IMR-90 (cell line): Measurements from ENCODE around the gene PLXND1. TPM values are rescaled to one million over a fixed set of nuclear protein-coding genes. Genes with fewer than 3 reads are reported as not detected.

Experiments
- ATAC-seq: fragments of 200-7000 bp; cut with Tn5 transposase; 2 replicates; pipeline ENCODE4 v1.9.1; 2020; ENCODE audit warnings: low read depth, mild to moderate bottlenecking, moderate library complexity
- BruUV-seq: library from RNA; stranded (reverse); fragments of 400-500 nt; replicated peaks from 2 replicates; lab custom pipeline; 2021; lab: Mats Ljungman, UMichigan
- CTCF ChIA-PET: fragments of 300-600 bp; formaldehyde crosslinking; extraction: SDS; loops from one replicate; lab custom pipeline; 2021; ENCODE audit warnings: antibody characterized with exemption; lab: Yijun Ruan, JAX
- POLR2A ChIA-PET: fragments of 300-600 bp; sonication (Branson Sonifier 250); formaldehyde crosslinking; loops from one replicate; lab custom pipeline; 2022; ENCODE audit warnings: antibody characterized with exemption; ENCODE audit not compliant: unreplicated experiment; lab: Charles Lee
- DNase-seq: peaks from one replicate; pipeline ENCODE4 v3.0.0; 2013
- H2AFZ ChIP-seq: replicated peaks from 2 replicates; pipeline ENCODE3; 2013; ENCODE audit warnings: low read length, mild to moderate bottlenecking; ENCODE audit not compliant: poor library complexity
- H2AK5ac ChIP-seq: 2 replicates; pipeline ENCODE4 v1.6.1; 2013; ENCODE audit warnings: low read depth, low read length, inconsistent platforms
- H2AK9ac ChIP-seq: replicated peaks from 2 replicates; pipeline ENCODE3; 2013; ENCODE audit warnings: mild to moderate bottlenecking, low read depth, low read length, moderate library complexity; ENCODE audit not compliant: poor library complexity
- H2BK120ac ChIP-seq: 2 replicates; pipeline ENCODE4 v1.6.1; 2013; ENCODE audit warnings: low read depth, low read length, inconsistent platforms
- H2BK15ac ChIP-seq: 3 replicates; pipeline ENCODE4 v1.6.1; 2013; ENCODE audit warnings: low read depth, low read length, inconsistent platforms
- H2BK20ac ChIP-seq: 2 replicates; pipeline ENCODE4 v1.6.1; 2013; ENCODE audit warnings: low read depth, mild to moderate bottlenecking, inconsistent platforms, low read length, moderate library complexity
- H2BK5ac ChIP-seq: 2 replicates; pipeline ENCODE4 v1.6.1; 2013; ENCODE audit warnings: mild to moderate bottlenecking, low read depth, low read length, inconsistent platforms; ENCODE audit not compliant: poor library complexity, severe bottlenecking
- H3K14ac ChIP-seq: replicated peaks from 2 replicates; pipeline ENCODE4 v1.6.1; 2013; ENCODE audit warnings: low read depth, low read length, inconsistent platforms
- H3K18ac ChIP-seq: 2 replicates; pipeline ENCODE4 v1.6.1; 2013; ENCODE audit warnings: low read depth, low read length, control low read depth
- H3K23ac ChIP-seq: 2 replicates; pipeline ENCODE4 v1.6.1; 2013; ENCODE audit warnings: low read depth, low read length, inconsistent platforms
- H3K27ac ChIP-seq: 2 replicates; pipeline ENCODE4 v1.5.1; 2013; ENCODE audit warnings: mild to moderate bottlenecking, control low read depth, low read length; ENCODE audit not compliant: insufficient read depth
- H3K27me3 ChIP-seq: 2 replicates; pipeline ENCODE4 v1.6.1; 2013; ENCODE audit warnings: low read length; ENCODE audit not compliant: control insufficient read depth, insufficient read depth
- H3K36me3 ChIP-seq: 2 replicates; pipeline ENCODE4 v1.6.1; 2013; ENCODE audit warnings: low read length, mixed read lengths; ENCODE audit not compliant: control insufficient read depth, insufficient read depth
- H3K4ac ChIP-seq: 2 replicates; pipeline ENCODE4 v1.6.1; 2013; ENCODE audit warnings: low read depth, low read length, inconsistent platforms
- H3K4me1 ChIP-seq: 2 replicates; pipeline ENCODE4 v1.6.1; 2013; ENCODE audit warnings: low read length, mixed read lengths; ENCODE audit not compliant: control insufficient read depth, insufficient read depth
- H3K4me2 ChIP-seq: 2 replicates; pipeline ENCODE4 v1.6.1; 2013; ENCODE audit warnings: low read depth, mild to moderate bottlenecking, control low read depth, low read length, moderate library complexity
- H3K4me3 ChIP-seq: 2 replicates; pipeline ENCODE4 v1.5.1; 2013; ENCODE audit warnings: low read depth, mild to moderate bottlenecking, control low read depth, low read length, moderate library complexity; ENCODE audit not compliant: insufficient read depth
- H3K56ac ChIP-seq: 2 replicates; pipeline ENCODE4 v1.6.1; 2013; ENCODE audit warnings: low read length, inconsistent platforms; ENCODE audit not compliant: insufficient read depth; ENCODE audit errors: extremely low read depth
- H3K79me1 ChIP-seq, 2 experiments: 2 replicates each; pipeline ENCODE4 v1.6.1; 2013; ENCODE audit warnings: low read length in 2 of 2, inconsistent platforms in 1 of 2, low read depth in 1 of 2
- H3K9ac ChIP-seq: 2 replicates; pipeline ENCODE4 v1.6.1; 2013; ENCODE audit warnings: low read depth, low read length, control low read depth
- H3K9me1 ChIP-seq: 2 replicates; pipeline ENCODE4 v1.6.1; 2013; ENCODE audit warnings: low read length, inconsistent platforms; ENCODE audit not compliant: insufficient read depth
- H3K9me3 ChIP-seq: 2 replicates; pipeline ENCODE4 v1.6.1; 2013; ENCODE audit warnings: low read length; ENCODE audit not compliant: control insufficient read depth, insufficient read depth
- H4K20me1 ChIP-seq: 2 replicates; pipeline ENCODE4 v1.6.1; 2013; ENCODE audit warnings: low read length, inconsistent platforms; ENCODE audit not compliant: insufficient read depth
- H4K5ac ChIP-seq: 2 replicates; pipeline ENCODE4 v1.6.1; 2013; ENCODE audit warnings: mild to moderate bottlenecking, low read depth, low read length, control low read depth
- H4K8ac ChIP-seq, 2 experiments: 2 replicates each; pipeline ENCODE4 v1.6.1; 2013; ENCODE audit warnings: low read depth in 2 of 2, low read length in 2 of 2, control low read depth in 1 of 2, inconsistent platforms in 1 of 2
- H4K91ac ChIP-seq: 2 replicates; pipeline ENCODE4 v1.6.1; 2013; ENCODE audit warnings: low read depth, low read length, inconsistent platforms; ENCODE audit not compliant: insufficient read depth
- BHLHE40 ChIP-seq: fragments of 150-350 bp; IDR thresholded peaks from 2 replicates; pipeline ENCODE4 v1.6.1; 2016; ENCODE audit warnings: mild to moderate bottlenecking, low read depth, low read length
- MAFK ChIP-seq: IDR thresholded peaks from 2 replicates; pipeline ENCODE4 v1.6.1; 2012; ENCODE audit warnings: low read depth, low read length, improper control_type of control experiment
- RAD21 ChIP-seq: IDR thresholded peaks from 2 replicates; pipeline ENCODE4 v1.6.1; 2012; ENCODE audit warnings: low read length, improper control_type of control experiment
- WGBS, 2 experiments: methylation state at CpG; one replicate each; pipeline versions ENCODE4 v1.1.5 to v1.1.7; 2013; ENCODE audit warnings: missing lambda C conversion rate in 2 of 2; ENCODE audit not compliant: insufficient read length in 1 of 2; ENCODE audit errors: extremely low coverage in 2 of 2; 5-methylcytosine and 5-hydroxymethylcytosine counted together
- dilution Hi-C: fragments of 300-500 bp; cut with HindIII; formaldehyde crosslinking; loops from one replicate; pipeline ENCODE4 v1.14.3; 2018; ENCODE audit warnings: low sequenced_read_pairs; ENCODE audit not compliant: unreplicated experiment
- in situ Hi-C: fragments of 300-500 bp; cut with MboI; formaldehyde crosslinking; loops from 3 replicates; pipeline ENCODE4 v1.14.3; 2019; ENCODE audit warnings: low sequenced_read_pairs, inconsistent platforms, mixed read lengths
- intact Hi-C: fragments of 100-400 bp; cut with micrococcal nuclease; formaldehyde crosslinking; loops from 2 replicates; pipeline ENCODE4 v1.10.0; 2022
- polyA plus RNA-seq, 3 experiments: library from polyadenylated mRNA; depleted of rRNA; stranded (reverse); fragments of >200 nt; gene quantifications; 2 replicates each; pipeline ENCODE4 v1.2.3, GENCODE V29; 2012; ENCODE audit warnings: low replicate concordance in 1 of 3
- total RNA-seq: library from RNA; depleted of rRNA; stranded (reverse); fragments of >200 nt; gene quantifications from 2 replicates; pipeline ENCODE4 v1.2.3, GENCODE V29; 2012
- TF ChIP-seq, protein P1 (sequence below): fragments of 150-350 bp; IDR thresholded peaks from 2 replicates; pipeline ENCODE4 v1.6.1; 2016; ENCODE audit warnings: low read depth, mild to moderate bottlenecking, low read length, moderate library complexity, borderline replicate concordance

PLXND1 gene
- total and polyA plus RNA-seq, 2 of the 4 experiments (the other 2 are of a cell fraction), result 19.2 to 67.1 TPM

DNA sequence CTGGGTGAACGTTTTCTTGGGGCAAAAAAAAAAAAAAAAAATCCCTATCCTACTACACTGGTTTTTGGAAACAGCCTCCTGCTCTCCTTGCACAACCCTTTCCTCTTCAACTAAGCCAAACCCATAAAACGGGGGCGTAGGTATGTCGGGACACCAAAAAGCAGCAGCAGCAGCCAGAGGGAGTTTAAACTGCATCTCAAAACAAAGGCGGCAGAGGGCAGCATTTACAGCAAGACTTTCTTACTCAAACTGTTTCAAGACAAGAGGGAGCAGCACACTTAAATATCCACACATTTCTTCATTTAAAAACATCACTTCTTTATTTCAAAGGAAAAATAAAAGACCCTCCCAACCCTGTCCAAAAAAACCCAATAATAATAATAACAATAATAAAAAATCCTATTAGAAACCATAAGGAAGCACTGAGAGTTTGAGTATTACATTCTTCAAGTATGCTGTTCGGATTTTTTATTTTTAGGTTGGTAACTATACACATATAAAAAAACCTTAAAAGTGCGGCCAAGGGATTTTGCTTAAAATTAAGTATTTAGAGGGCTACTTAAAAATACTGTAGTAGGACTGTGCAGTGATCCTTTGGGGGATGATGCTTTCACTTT lies 43.9 kb upstream of the PLXND1 start (continued):
- TF ChIP-seq, protein P1, sequence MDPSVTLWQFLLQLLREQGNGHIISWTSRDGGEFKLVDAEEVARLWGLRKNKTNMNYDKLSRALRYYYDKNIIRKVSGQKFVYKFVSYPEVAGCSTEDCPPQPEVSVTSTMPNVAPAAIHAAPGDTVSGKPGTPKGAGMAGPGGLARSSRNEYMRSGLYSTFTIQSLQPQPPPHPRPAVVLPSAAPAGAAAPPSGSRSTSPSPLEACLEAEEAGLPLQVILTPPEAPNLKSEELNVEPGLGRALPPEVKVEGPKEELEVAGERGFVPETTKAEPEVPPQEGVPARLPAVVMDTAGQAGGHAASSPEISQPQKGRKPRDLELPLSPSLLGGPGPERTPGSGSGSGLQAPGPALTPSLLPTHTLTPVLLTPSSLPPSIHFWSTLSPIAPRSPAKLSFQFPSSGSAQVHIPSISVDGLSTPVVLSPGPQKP, result no peak
- TF ChIP-seq RAD21, result peak; percentile 87

DNA sequence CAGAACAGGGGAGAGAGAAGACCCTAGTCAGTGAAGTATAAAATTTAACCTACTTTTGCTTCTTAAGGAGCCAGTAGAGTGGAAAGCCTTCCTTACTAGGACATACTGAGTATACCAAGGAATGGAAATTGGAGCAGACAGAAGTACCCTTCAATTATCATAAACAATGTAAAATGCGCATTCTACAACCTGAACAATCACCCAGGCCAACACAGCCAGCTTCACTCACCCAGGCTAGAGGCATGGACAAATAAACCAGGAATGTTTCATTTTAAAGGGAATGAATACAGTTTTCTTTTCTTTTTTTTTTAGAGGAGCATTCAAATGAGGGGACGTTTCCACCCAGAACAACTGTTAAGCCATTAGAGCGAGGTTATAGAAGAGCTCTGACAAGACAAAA lies 41.9 kb upstream of the PLXND1 start:
- Histone ChIP-seq H3K23ac (no peak overlapping the region), H3K27me3 (no peaks in the 10 kb centered on the region), H4K20me1 (peaks cover 5% of the 10 kb centered on the region; the same call in 1 of the 2 replicates), H2BK5ac (no peak overlapping the region), H2AFZ (no peak overlapping the region), H3K56ac (no peak overlapping the region), H2BK15ac (no peak overlapping the region), H4K91ac (no peak overlapping the region), H2AK9ac (no peak overlapping the region), H2BK120ac (no peak overlapping the region), H3K79me1 (peaks cover 0 to 9% of the 10 kb centered on the region in 2 experiments; a peak in 2 of 4 replicates), H3K4me3 (no peak overlapping the region), H3K4me1 (peaks cover 6% of the 10 kb centered on the region), H3K9ac (no peak overlapping the region), H3K9me1 (peaks cover 8% of the 10 kb centered on the region; the same call in 1 of the 2 replicates), H4K5ac (no peak overlapping the region), H3K4ac (no peak overlapping the region), H2AK5ac (no peak overlapping the region), H3K4me2 (no peak overlapping the region), H3K14ac (no peak overlapping the region), H3K9me3 (no peaks in the 10 kb centered on the region), H3K36me3 (no peaks in the 10 kb centered on the region), H4K8ac (no peak overlapping the region), H3K18ac (no peak overlapping the region), H3K27ac (no peak overlapping the region), H2BK20ac (no peak overlapping the region)
- dilution Hi-C loops (no loop called here), intact Hi-C loops (no loop called here), in situ Hi-C loops (loop anchor here (25.0 kb wide), 1 partner anchor 439 kb away; the partner anchor contains the start of gene ALG1L2)
- CTCF ChIA-PET, result interaction anchor here (1.1 to 1.5 kb wide), 2 partner anchors 177 to 181 kb away, joined by 3 to 5 read pairs; no protein-coding TSS in a partner anchor
- TF ChIP-seq MAFK (no peak), BHLHE40 (no peak)
- no peak for ATAC-seq
- DNase-seq, result no peak
- WGBS, 2 experiments, result no CpG with 5 or more reads among the region's 3 CpGs
- POLR2A ChIA-PET, result no interaction called here
- BruUV-seq, result no TSS peak
